ENCODE results near the gene PARP8. TPM values are rescaled to one million over a fixed set of nuclear protein-coding genes. Genes with fewer than 3 reads are reported as not detected.

Gene PARP8, protein sequence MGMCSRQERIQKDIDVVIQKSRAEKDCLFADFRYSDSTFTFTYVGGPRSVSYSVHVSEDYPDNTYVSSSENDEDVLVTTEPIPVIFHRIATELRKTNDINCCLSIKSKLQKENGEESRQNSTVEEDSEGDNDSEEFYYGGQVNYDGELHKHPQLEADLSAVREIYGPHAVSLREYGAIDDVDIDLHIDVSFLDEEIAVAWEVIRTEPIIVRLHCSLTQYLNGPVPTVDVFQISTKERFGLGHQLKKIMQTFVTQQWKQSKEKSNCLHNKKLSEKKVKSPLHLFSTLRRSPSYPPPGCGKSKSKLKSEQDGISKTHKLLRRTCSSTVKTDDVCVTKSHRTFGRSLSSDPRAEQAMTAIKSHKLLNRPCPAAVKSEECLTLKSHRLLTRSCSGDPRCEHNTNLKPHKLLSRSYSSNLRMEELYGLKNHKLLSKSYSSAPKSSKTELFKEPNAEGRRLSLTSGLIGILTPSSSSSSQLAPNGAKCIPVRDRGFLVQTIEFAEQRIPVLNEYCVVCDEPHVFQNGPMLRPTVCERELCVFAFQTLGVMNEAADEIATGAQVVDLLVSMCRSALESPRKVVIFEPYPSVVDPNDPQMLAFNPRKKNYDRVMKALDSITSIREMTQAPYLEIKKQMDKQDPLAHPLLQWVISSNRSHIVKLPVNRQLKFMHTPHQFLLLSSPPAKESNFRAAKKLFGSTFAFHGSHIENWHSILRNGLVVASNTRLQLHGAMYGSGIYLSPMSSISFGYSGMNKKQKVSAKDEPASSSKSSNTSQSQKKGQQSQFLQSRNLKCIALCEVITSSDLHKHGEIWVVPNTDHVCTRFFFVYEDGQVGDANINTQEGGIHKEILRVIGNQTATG
- 27.6 and 30.6 TPM in 2 replicates for total RNA-seq (2021; fragmentation: NEBNext Ultra II Directional; extraction: Animal tissue kit (Norgen Biotek cat#: 25700))
- polyA plus RNA-seq (2011; rRNA removed): 9.5 and 16.6 TPM in 2 replicates
- 15.3 TPM for polyA plus RNA-seq (2011; cell fraction: cytosol; rRNA removed)
- 15.3 TPM for polyA plus RNA-seq (2011; cell fraction: nucleus; rRNA removed)
- 15.0 to 24.9 TPM (median 21.0 TPM) in 4 replicates for polyA plus RNA-seq (2012, experiment 1 of 2)
- 2.2 TPM for polyA plus RNA-seq (2012, experiment 2 of 2)
- 13.7 TPM for polyA plus RNA-seq (2013, experiment 1 of 2)
- 13.2 TPM for polyA plus RNA-seq (2013, experiment 2 of 2)
- polyA minus RNA-seq (2011; rRNA and poly(A)+ RNA removed): 46.7 and 71.2 TPM in 2 replicates
- 24.4 TPM for polyA minus RNA-seq (2011; cell fraction: cytosol; rRNA and poly(A)+ RNA removed)
- polyA minus RNA-seq (2011; cell fraction: nucleus; rRNA and poly(A)+ RNA removed): 146 TPM
- long read RNA-seq, experiment 1, full-length matches to known transcripts: 1 of 20 reads
- long read RNA-seq, experiment 1, partial matches to known transcripts: 11 of 20 reads
- long read RNA-seq, experiment 1, other reads (novel, unspliced or antisense): 8 of 20 reads
- long read RNA-seq, experiment 2, full-length matches to known transcripts: 4 of 15 reads
- long read RNA-seq, experiment 2, partial matches to known transcripts: 6 of 15 reads
- long read RNA-seq, experiment 2, other reads (novel, unspliced or antisense): 5 of 15 reads

- Histone ChIP-seq H3K79me1 (ENCODE audit: low read depth, low read length) (no peaks in the 10 kb centered on the region), H3K79me2 (ENCODE audit: control insufficient read depth in 1 of 2, insufficient read depth in 2 of 2, low read length in 2 of 2) (peaks cover 0 to 35% of the 10 kb centered on the region in 2 experiments; a peak in 3 of 4 replicates), H2BK5ac (ENCODE audit: low read depth, low read length) (peak within 1 kb of the TSS; percentile 91), H2AFZ (ENCODE audit: low read length) (0 out of 2 replicates have a peak within 1 kb of the TSS, but pooled peaks have one; percentile 38), H3K27ac (ENCODE audit: low read depth, low read length) (peak within 1 kb of the TSS; percentile 97), H2BK20ac (ENCODE audit: low read length) (no peak within 1 kb of the TSS), H4K5ac (ENCODE audit: insufficient read length, low read depth, low read length) (peak within 1 kb of the TSS; percentile 87), H3K9ac (replicated peaks in 1 of 4; ENCODE audit: extremely low read depth in 1 of 4, low read depth in 3 of 4, low read length in 3 of 4) (peak within 1 kb of the TSS; percentile 87 to 93 (median 88)), H2BK120ac (replicated peaks; ENCODE audit: low read depth, low read length) (no peak within 1 kb of the TSS), H3K9me3 (ENCODE audit: insufficient read depth in 2 of 2, low read depth in 1 of 2, low read length in 1 of 2) (no peaks in the 10 kb centered on the region), H3K4ac (replicated peaks; ENCODE audit: insufficient read length, low read depth, low read length) (no peak within 1 kb of the TSS), H3K4me1 (replicated peaks in 1 of 4; ENCODE audit: control insufficient read depth in 3 of 4, insufficient read depth in 4 of 4, low read length in 3 of 4) (peaks cover 0 to 4% (median 1%) of the 10 kb centered on the region in 4 experiments; a peak in 2 of 7 replicates), H4K8ac (ENCODE audit: extremely low read depth, insufficient read depth, low read length) (peak within 1 kb of the TSS; percentile 97), H2BK12ac (ENCODE audit: low read depth, low read length) (peak within 1 kb of the TSS; percentile 62; the same call in 1 of the 2 replicates), H2AK5ac (ENCODE audit: low read depth, low read length) (no peak within 1 kb of the TSS), H3K18ac (ENCODE audit: extremely low read depth, low read length) (peak within 1 kb of the TSS; percentile 91; the same call in 1 of the 2 replicates), H3K23me2 (ENCODE audit: low read depth, low read length) (peaks cover 2% of the 10 kb centered on the region; the same call in 1 of the 2 replicates), H3K27me3 (replicated peaks in 1 of 4; ENCODE audit: control insufficient read depth in 3 of 4, extremely low read depth in 1 of 4, insufficient read depth in 3 of 4, low read length in 3 of 4) (no peaks in the 10 kb centered on the region), H3K23ac (ENCODE audit: insufficient read length) (no peak within 1 kb of the TSS), H4K20me1 (replicated peaks in 1 of 2; ENCODE audit: control insufficient read depth in 1 of 2, insufficient read depth in 2 of 2, low read length in 2 of 2) (no peaks in the 10 kb centered on the region), H3K4me3 (ENCODE audit: extremely low read depth in 1 of 4, insufficient read depth in 2 of 4, low read depth in 3 of 4, low read length in 4 of 4) (peak within 1 kb of the TSS; percentile 70 to 86 (median 79)), H3K36me3 (ENCODE audit: control insufficient read depth in 2 of 4, insufficient read depth in 4 of 4, low read length in 3 of 4) (no peaks in the 10 kb centered on the region), H3K14ac (ENCODE audit: insufficient read length) (no peak within 1 kb of the TSS), H2BK15ac (ENCODE audit: low read length) (peak within 1 kb of the TSS; percentile 95; the same call in 1 of the 2 replicates), H4K91ac (replicated peaks; ENCODE audit: insufficient read length, low read length) (peak within 1 kb of the TSS; percentile 89), H3K56ac (replicated peaks; ENCODE audit: insufficient read length, low read depth, low read length) (peak within 1 kb of the TSS; percentile 46), H3K4me2 (ENCODE audit: insufficient read depth in 1 of 2, low read depth in 2 of 2, low read length in 2 of 2) (peak within 1 kb of the TSS; percentile 81 to 86)
- WGBS, 2 experiments (ENCODE audit: extremely low coverage in 1 of 2, insufficient coverage in 1 of 2, insufficient read length in 1 of 2, insufficient replicate concordance in 2 of 2, low coverage in 1 of 2, low lambda C conversion rate in 2 of 2, missing lambda C conversion rate in 1 of 2): 0% methylated on average over 30 of the region's 66 CpGs; no CpG with 5 or more reads in 1 of the 2 experiments
- ChIA-PET CTCF (ENCODE audit: partially characterized antibody) (no interaction called here), POLR2A (ENCODE audit: partially characterized antibody) (interaction anchor here (0.7 to 2.4 kb wide), 23 partner anchors 8 to 225 kb away, joined by 3 to 10 read pairs (median 4); partner anchors contain the start of gene EMB)
- FAIRE-seq (no peak), DNase-seq (ENCODE audit: low read depth in 1 of 2, low spot score in 2 of 2) (peak in 1 of 2 experiments; percentile 78)
- TF ChIP-seq POLR2AphosphoS5 (IDR thresholded peaks at IDR 0.05; ENCODE audit: low read depth, low read length) (peak; percentile 41; the same call in 1 of the 2 replicates), HDAC2 (IDR thresholded peaks at IDR 0.05; ENCODE audit: borderline replicate concordance in 1 of 2, low read depth in 2 of 2, low read length in 2 of 2) (peak in 1 of 2 experiments; percentile 7; a peak in 1 of 4 replicates), PHF8 (conservative IDR thresholded peaks at IDR 0.05; ENCODE audit: low read depth, low read length) (0 out of 2 replicates have a peak, but pooled peaks have one; percentile 13)
These were observed at the start of gene PARP8 for GRCh38 chr5:50666261-50667022. Gene PARP8, plus strand, starts transcription at chr5:50666637. Its CDS starts 459 bp downstream, at chr5:50667096.

Measured in H1 (cell line).